LNCaP clone FGC (cell line): ENCODE results near the gene BCL11B.

Source experiments
- DNase-seq: peaks from one replicate; pipeline ENCODE4 v3.0.0-alpha.2; 2011; ENCODE audit warnings: low read depth
- H3K4me3 ChIP-seq: 2 replicates; pipeline ENCODE4 v1.5.1; 2011; ENCODE audit warnings: mild to moderate bottlenecking, low read depth, low read length, control low read depth
- CTCF ChIP-seq: IDR thresholded peaks from 2 replicates; pipeline ENCODE4 v1.5.1; 2012; ENCODE audit warnings: mild to moderate bottlenecking; ENCODE audit not compliant: control insufficient read depth, insufficient read depth; ENCODE audit errors: extremely low read depth

The BCL11B gene

GRCh38 chr14:99257673-99258221 is 14.2 kb downstream of the BCL11B start:
- no peak for DNase-seq
- no peak for TF ChIP-seq CTCF
- H3K4me3 ChIP-seq: no peak overlapping the region

- no peak for DNase-seq
- TF ChIP-seq CTCF: no peak
- H3K4me3 ChIP-seq: no peak overlapping the region
These were observed 14.8 kb downstream of the BCL11B start for GRCh38 chr14:99257122-99257672.

- H3K4me3 ChIP-seq: no peak overlapping the region
- no peak for DNase-seq
- TF ChIP-seq CTCF: no peak
These were observed 15.5 kb downstream of the BCL11B start for GRCh38 chr14:99256483-99256874.

GRCh38 chr14:99255621-99256482 is 16.1 kb downstream of the BCL11B start:
- TF ChIP-seq CTCF: no peak
- no peak overlapping the region for H3K4me3 ChIP-seq

GRCh38 chr14:99254328-99255009 is 17.5 kb downstream of the BCL11B start:
- no peak for TF ChIP-seq CTCF
- DNase-seq: no peak
- H3K4me3 ChIP-seq: no peak overlapping the region

More at GRCh38 chr14:99255621-99256482, 16.1 kb downstream of the BCL11B start:
- DNase-seq: no peak

DNA sequence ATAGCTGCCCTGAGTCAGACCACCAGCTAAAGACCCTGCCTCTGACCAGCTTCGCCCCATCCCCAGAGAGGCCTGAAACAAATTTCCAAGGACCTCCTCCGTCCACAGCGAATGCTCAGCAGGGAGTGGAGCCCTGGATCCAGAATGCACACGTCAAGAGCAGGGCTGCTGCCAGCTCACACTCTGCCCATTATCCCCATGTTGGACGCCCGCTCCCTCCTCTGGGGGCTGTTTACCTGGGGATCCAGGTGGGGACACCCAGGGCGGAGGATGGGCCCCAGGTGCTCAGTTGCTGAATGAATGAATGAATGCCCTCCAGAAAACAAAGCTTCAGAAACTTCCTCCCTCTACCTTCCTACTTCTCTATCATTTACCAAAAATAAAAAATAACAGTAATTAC is 18.1 kb downstream of the BCL11B start:
- TF ChIP-seq CTCF: no peak
- no peak for DNase-seq
- no peak overlapping the region for H3K4me3 ChIP-seq
